ENCODE data around the gene TMEM169. TPM values are rescaled to one million over a fixed set of nuclear protein-coding genes. Genes with fewer than 3 reads are reported as not detected.

TMEM169 gene
- 19.1 TPM for total RNA-seq

DNA sequence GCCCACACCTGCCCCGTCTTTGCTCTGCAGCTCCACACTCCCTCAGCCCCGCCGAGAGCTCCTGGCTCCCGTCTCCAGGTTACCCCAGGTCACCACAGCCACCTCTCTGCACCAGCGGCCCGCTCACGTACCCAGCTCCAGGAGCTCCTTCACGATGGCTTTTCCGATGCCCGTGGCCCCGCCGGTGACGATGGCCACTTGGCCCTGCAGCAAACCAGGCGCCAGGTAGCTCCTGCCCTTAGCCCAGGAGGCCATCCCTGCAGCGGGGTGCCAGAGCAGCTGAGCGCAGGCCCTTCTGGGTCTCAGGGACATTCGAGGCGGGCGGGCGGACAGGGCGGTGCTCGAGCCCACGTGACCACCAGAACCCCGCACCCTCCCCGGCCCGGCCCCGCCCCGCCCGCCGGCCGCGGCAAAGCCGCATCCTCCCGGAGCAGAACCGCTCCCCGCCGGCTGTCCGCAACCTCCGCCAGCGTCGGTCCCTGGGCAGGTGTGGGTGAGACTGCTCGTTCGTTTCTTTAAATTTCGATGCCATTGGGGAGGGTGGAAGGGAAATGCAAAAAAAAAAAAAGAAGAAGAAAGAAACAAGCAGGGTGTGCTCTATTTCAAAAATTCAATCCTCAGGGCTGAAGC lies at the start of gene TMEM169, which contains the start of gene PECR:
Gene TMEM169 (plus strand): TSS at position 433 of the 630 bp plus-strand sequence. CDS start 14,045 bp downstream, outside the sequence.
Gene PECR (minus strand): TSS at position 323 of the 630 bp plus-strand sequence. CDS start 68 bp downstream, at position 255.

DNA sequence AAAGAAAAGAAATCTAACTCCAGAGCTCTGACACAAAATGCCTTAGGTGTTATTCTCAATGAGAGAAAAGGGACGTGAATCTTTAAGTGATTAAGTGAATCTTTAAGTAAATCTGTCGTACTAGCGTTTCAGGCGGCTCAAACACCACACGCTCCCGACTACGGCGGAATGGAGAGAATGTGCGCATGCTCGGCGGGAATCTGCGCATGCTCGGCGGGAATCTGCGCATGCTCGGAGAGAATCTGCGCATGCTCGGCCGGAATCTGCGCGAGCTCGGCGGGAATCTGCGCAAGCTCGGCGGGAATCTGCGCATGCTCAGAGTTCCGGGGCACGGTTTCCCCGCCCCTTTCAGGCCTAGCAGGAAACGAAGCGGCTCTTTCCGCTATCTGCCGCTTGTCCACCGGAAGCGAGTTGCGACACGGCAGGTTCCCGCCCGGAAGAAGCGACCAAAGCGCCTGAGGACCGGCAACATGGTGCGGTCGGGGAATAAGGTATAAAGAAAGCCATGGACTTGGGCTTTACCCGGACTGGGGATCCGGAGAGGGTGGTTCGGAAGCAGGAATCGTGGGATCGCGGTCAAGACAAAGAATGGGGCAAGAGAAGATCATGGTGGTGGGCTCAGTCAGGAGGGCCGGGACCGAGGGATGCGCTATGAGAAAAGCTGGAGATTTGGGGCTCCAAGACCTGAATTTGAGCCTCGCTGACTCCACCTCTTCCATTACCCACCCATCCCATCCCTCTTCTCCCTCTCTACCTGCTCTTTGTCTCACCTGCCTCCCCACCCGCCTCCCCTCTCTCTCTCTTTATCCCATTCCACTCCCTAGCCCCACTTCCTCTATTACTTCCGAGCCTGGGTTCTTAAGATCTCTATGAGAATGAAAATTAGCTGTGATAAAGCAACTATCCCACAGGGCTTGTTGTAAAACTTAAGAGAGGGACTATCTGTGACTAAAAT lies 27.5 kb downstream of the TMEM169 start, which contains the start of gene XRCC5:
Gene XRCC5 (plus strand): TSS at position 382 of the 955 bp plus-strand sequence. CDS start 89 bp downstream, at position 471.

Other genes starting within 250 kb of the TMEM169 start
- 2.8 TPM for gene MREG, start 68.4 kb upstream of the TMEM169 start, total RNA-seq
- 44.1 TPM for gene PECR, start 110 bp upstream of the TMEM169 start, total RNA-seq
- gene XRCC5, start 27.4 kb downstream of the TMEM169 start, total RNA-seq, result 401 TPM